Endothelial cell (in vitro differentiated cells): Measurements from ENCODE around the gene H6PD. TPM values are rescaled to one million over a fixed set of nuclear protein-coding genes. Genes with fewer than 3 reads are reported as not detected.
A peak's percentile ranks its signal among the peaks of the same experiment; 100 is the strongest.

Experiments used
- DNase-seq: peaks from one replicate; pipeline ENCODE4 v3.0.0; 2021; ENCODE audit warnings: low spot score
- H3K27ac Mint-ChIP-seq: one replicate; pipeline ENCODE4 v1.8.0; 2021; ENCODE audit warnings: mixed read lengths, inconsistent platforms; ENCODE audit not compliant: unreplicated experiment
- H3K27me3 Mint-ChIP-seq: one replicate; pipeline ENCODE4 v1.8.0; 2021; ENCODE audit warnings: mild to moderate bottlenecking, moderate library complexity, mixed read lengths, inconsistent platforms; ENCODE audit not compliant: unreplicated experiment
- H3K36me3 Mint-ChIP-seq: one replicate; pipeline ENCODE4 v1.8.0; 2021; ENCODE audit warnings: mild to moderate bottlenecking, low read depth, mixed read lengths, inconsistent platforms; ENCODE audit not compliant: unreplicated experiment
- H3K4me1 Mint-ChIP-seq: one replicate; pipeline ENCODE4 v1.8.0; 2021; ENCODE audit warnings: mild to moderate bottlenecking, mixed read lengths, inconsistent platforms; ENCODE audit not compliant: unreplicated experiment
- H3K4me3 Mint-ChIP-seq: one replicate; pipeline ENCODE4 v1.8.0; 2021; ENCODE audit warnings: mild to moderate bottlenecking, mixed read lengths, inconsistent platforms; ENCODE audit not compliant: unreplicated experiment
- H3K9me3 Mint-ChIP-seq: one replicate; pipeline ENCODE4 v1.8.0; 2021; ENCODE audit warnings: mixed read lengths, inconsistent platforms; ENCODE audit not compliant: unreplicated experiment
- total RNA-seq: library from RNA; stranded (reverse); fragmentation: NEBNext Ultra II Directional; extraction: Animal tissue kit (Norgen Biotek cat#: 25700); gene quantifications from one replicate; pipeline ENCODE4 v1.2.1, GENCODE V29; 2021; ENCODE audit not compliant: unreplicated experiment
- TF ChIP-seq, protein P1 (sequence below): fragments of 200-600 bp; sonication (generic); IDR thresholded peaks from one replicate; pipeline ENCODE4 v1.5.0; 2021; ENCODE audit warnings: antibody characterized with exemption; ENCODE audit not compliant: unreplicated experiment

The H6PD gene
- total RNA-seq, 1 donor from 2014 or later = 18.6 TPM

DNA sequence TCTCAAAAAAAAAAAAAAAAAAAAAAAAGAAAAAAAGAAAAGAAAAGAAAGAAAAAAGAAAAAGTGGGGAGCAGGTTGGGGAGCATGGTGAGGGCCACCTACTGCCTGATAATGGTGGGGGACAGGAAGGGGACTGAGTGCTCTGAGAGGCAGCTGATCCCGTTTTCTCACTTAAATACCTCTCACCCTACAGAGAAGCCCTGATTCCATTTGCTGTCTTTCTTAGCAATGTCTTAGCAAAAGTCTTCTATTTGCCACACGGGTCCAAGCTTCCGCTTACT, 692 bp upstream of the H6PD start:
- DNase-seq = no peak
- Mint-ChIP-seq H3K4me3 (peak overlapping the region; percentile 90), H3K9me3 (no peaks in the 10 kb centered on the region), H3K36me3 (no peaks in the 10 kb centered on the region), H3K27me3 (no peaks in the 10 kb centered on the region), H3K27ac (peak overlapping the region; percentile 83), H3K4me1 (no peaks in the 10 kb centered on the region)
- TF ChIP-seq, protein P1, sequence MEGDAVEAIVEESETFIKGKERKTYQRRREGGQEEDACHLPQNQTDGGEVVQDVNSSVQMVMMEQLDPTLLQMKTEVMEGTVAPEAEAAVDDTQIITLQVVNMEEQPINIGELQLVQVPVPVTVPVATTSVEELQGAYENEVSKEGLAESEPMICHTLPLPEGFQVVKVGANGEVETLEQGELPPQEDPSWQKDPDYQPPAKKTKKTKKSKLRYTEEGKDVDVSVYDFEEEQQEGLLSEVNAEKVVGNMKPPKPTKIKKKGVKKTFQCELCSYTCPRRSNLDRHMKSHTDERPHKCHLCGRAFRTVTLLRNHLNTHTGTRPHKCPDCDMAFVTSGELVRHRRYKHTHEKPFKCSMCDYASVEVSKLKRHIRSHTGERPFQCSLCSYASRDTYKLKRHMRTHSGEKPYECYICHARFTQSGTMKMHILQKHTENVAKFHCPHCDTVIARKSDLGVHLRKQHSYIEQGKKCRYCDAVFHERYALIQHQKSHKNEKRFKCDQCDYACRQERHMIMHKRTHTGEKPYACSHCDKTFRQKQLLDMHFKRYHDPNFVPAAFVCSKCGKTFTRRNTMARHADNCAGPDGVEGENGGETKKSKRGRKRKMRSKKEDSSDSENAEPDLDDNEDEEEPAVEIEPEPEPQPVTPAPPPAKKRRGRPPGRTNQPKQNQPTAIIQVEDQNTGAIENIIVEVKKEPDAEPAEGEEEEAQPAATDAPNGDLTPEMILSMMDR = no peak

DNA sequence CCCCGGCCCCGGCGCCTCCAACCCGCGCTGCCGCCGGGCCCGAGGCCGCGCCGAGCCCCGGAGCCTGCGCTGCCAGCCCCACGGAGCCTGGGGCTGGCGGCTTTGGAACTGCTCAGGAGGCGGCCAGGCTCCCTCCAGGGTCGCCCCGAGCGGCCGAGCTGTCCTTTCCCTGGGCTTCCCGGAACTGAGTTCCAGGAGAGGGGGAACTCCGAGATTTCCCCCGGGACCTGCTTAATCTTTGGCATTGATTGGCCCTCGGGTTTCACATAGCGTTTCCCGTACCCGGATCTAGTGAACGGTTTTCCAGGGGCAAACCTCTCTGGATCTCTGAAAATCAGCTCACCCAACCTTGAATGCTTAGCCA, 504 bp downstream of the H6PD start:
- Mint-ChIP-seq H3K36me3 (no peaks in the 10 kb centered on the region), H3K4me1 (no peaks in the 10 kb centered on the region), H3K27ac (peak overlapping the region; percentile 95), H3K9me3 (no peaks in the 10 kb centered on the region), H3K4me3 (peak overlapping the region; percentile 91), H3K27me3 (no peaks in the 10 kb centered on the region)
- TF ChIP-seq, protein P1 = no peak
- DNase-seq = peak; percentile 54

DNA sequence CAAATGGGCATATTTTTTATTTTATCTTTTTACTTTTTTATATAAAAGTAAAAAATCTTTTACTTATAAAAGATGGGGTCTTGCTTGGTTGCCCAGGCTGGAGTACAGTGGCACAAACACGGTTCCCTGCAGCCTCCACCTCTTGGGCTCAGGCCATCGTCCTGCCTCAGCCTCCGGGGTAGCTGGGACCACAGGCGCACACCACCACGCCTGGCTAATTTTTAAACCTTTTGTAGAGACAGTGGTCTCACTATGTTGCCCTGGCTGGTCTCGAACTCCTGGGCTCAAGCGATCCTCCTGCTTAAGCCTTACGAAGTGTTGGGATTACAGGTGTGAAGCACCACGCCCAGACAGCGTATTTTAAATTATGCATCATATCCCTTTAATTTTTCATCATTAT, 986 bp downstream of the H6PD start:
- TF ChIP-seq, protein P1 = no peak
- H3K9me3 Mint-ChIP-seq = no peaks in the 10 kb centered on the region
- H3K27me3 Mint-ChIP-seq = no peaks in the 10 kb centered on the region
- no peaks in the 10 kb centered on the region for H3K4me1 Mint-ChIP-seq
- no peak for DNase-seq
- peak overlapping the region; percentile 91 for H3K4me3 Mint-ChIP-seq
- H3K27ac Mint-ChIP-seq = peak overlapping the region; percentile 95
- no peaks in the 10 kb centered on the region for H3K36me3 Mint-ChIP-seq

DNA sequence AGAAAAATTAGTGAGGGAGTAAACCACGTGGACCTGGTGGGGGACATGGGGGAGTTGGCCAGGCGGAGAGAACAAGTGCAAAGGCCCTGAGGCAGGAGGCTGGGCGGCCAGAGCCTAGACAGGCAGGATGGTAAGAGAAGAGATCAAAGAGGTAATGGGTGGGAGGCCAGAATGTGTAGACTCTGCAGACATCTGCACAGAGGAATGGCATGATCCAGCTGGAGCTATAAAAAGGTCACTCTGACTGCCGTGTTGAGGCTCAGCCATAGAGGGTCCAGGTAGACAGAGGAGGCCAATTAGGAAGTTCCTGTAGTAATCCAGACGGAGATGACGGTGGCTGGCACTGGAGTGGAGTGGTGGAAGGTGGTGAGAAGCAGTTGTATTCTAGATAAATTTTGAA, 3.6 kb downstream of the H6PD start:
- peaks cover 5% of the 10 kb centered on the region for H3K36me3 Mint-ChIP-seq
- no peaks in the 10 kb centered on the region for H3K9me3 Mint-ChIP-seq
- DNase-seq = no peak
- TF ChIP-seq, protein P1 = no peak
- H3K4me3 Mint-ChIP-seq = no peak overlapping the region
- H3K4me1 Mint-ChIP-seq = peaks cover 10% of the 10 kb centered on the region
- no peak overlapping the region for H3K27ac Mint-ChIP-seq
- H3K27me3 Mint-ChIP-seq = peaks cover 7% of the 10 kb centered on the region

DNA sequence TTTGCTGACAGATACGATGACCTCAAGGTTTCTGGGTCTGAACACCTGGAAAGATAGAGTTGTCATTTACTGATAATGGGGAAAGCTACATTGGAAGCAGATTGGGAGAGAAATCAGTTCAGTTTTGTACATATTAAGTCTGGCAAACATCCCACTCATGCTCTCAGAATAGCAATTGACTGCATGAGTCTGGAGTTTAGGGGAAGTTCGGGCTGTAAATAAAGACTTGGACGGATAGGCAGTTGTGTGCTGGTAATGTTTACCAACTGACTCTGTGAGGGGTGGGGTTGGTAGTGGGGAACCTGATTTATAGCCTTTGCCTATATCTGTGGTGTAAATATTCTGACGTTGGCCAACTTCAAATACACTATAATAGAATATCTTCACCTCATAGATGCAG, 4.0 kb downstream of the H6PD start:
- H3K36me3 Mint-ChIP-seq = peaks cover 5% of the 10 kb centered on the region
- no peaks in the 10 kb centered on the region for H3K9me3 Mint-ChIP-seq
- DNase-seq = no peak
- TF ChIP-seq, protein P1 = no peak
- no peak overlapping the region for H3K4me3 Mint-ChIP-seq
- peaks cover 7% of the 10 kb centered on the region for H3K27me3 Mint-ChIP-seq
- no peak overlapping the region for H3K27ac Mint-ChIP-seq
- H3K4me1 Mint-ChIP-seq = peaks cover 13% of the 10 kb centered on the region
